ENCODE measurements around the gene PIM1.

PIM1 gene

DNA sequence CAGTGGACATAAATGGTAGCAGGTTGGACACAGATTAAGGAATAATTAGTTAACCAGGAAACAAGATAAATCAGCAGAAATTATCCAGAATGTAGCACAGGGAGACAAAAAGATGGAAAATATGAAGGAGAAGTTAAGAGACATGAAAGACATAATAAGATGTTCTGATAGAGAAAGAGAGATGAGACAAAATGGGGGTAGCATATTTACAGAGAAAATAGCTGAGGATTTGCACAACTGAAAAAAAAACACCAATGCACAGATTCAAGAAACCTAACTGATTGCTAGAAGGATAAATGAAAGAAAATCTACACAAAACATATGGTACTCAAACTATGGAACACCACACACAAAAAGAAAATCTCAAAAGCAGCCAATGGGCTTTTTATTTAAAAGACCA is 53.0 kb downstream of the PIM1 start:
- no peak for DNase-seq (ENCODE audit: low spot score)

Measured in kidney capillary endothelial cell (primary cell).